COLO829 (cell line): ENCODE data around the gene CLSTN2.

Source experiments
- DNase-seq: peaks from one replicate; pipeline ENCODE4 v3.0.0; 2012; ENCODE audit warnings: low spot score

CLSTN2 gene

GRCh38 chr3:140238646-140239314 lies 303.8 kb downstream of the CLSTN2 start:
- no peak for DNase-seq

DNA sequence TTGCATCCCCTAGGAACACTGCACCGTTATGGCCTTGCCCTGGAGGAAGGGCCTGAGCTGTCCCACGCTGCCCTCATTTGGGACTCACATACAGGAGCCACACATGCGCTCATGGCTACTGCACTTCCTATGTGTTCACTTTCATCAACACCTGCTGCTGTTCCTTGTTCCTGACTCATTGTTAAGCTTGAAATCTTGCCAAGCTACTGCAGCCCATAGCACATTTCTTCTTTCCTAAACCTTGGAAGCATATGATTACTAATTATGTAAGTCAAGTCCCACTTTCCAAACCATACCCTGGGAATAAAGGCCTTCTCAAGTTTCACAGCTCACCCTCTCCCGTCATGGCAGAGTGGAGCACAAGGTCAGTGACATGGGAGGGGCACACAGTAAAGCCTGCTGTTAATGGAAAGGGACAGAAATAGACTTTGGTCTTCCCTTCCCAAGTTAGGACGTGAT lies 307.9 kb downstream of the CLSTN2 start:
- no peak for DNase-seq

DNA sequence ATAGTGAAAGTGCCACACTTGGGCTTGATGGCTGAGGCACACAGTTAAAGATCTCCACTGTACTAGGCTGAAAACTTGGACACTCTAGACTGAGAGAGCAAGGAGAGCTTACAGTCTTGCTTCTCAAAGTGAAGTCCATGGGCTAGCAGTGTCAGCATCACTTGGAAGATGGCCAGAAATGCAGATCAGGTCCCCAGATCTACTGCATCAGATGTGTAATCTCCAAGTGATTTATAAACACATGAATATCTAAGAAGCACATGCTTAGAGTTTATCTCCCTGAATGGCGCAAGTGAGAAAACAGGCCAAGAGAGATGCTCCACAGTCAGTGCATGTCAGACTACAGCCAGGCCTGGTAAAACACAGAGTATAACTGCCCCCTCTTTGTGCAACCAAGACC lies 308.6 kb downstream of the CLSTN2 start:
- DNase-seq = no peak

GRCh38 chr3:140244893-140245292 lies 309.9 kb downstream of the CLSTN2 start:
- DNase-seq = no peak

GRCh38 chr3:140246578-140246977 lies 311.6 kb downstream of the CLSTN2 start:
- no peak for DNase-seq

DNA sequence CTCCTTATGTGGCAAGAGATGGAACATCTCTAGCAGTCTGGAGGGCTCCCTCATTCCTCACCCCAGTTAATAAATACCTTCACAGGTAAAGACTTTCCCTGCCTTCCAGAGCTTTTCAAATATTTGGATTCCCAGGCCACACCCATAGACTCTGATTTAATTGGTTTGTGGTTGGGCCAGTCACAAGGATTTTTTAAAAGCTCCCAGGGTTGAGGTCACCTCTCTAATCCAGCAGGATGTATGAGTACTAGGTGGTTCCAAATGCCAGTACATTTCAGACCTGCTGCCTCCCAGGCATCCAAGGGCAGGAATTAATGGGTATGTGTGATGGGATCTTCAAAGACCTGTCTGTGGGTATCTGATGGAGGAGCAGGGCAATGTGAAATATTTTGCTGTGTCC lies 312.8 kb downstream of the CLSTN2 start:
- DNase-seq = no peak

DNA sequence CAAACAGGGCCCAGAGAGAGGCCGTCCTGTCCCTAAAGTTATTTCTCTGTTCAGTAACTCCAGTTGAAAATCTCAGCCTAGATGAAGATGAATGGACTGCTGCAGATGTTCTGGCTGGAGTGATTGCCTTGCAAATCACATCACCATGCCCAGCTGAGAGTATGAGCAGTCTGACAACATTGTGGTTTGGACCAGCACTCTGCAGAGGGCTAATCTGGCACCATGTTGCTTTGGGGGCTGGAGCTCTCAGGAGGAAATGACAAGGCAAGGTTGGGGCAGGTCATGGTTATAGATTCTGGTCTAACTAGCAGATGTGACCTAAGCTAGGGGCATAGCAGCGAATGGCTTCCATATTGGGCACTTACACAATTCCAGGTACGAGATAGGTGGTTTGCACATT lies 314.2 kb downstream of the CLSTN2 start:
- no peak for DNase-seq

- DNase-seq = no peak
Observed at GRCh38 chr3:140250010-140250855, 315.2 kb downstream of the CLSTN2 start.

DNA sequence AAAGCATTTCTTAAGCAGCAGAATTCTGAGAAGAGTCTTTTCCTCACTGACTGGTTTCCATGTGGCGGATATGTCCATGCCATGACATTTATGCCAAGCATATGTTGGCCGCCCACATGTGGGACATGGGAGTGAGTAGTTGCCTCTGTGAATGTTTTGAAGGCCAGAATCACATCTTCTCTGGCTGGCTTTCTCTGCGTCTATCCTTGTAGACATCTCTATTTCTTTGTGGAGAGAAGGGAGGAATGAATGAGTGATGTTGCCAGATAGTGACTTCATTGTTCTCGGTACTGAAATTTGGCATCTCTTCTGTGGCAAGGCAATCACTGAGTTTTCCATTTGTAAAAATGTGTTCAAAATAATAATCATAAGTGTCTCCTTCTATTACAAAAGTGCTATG lies 316.0 kb downstream of the CLSTN2 start:
- DNase-seq = no peak

DNA sequence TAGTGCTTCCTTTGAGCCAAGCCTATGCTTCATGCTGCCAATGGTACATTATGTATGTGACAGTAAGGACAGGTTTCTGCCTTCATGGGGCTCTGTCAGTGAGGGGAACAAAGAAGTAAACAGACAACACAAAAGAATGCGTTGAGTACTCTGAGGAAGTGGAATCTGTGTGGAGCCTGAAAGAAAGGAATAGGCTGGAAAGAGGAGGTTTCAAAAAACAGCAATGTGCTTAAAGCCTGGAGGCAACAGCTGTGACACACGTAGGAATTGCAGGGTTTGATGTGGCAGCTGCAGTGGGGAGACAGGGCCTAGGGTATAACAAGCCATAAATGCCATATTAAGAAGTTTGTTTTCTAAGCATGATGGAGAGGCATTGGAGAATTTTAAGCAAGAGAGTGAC lies 316.7 kb downstream of the CLSTN2 start:
- DNase-seq = no peak

- DNase-seq = no peak
Observed at GRCh38 chr3:140252812-140253656, 318.0 kb downstream of the CLSTN2 start.

DNA sequence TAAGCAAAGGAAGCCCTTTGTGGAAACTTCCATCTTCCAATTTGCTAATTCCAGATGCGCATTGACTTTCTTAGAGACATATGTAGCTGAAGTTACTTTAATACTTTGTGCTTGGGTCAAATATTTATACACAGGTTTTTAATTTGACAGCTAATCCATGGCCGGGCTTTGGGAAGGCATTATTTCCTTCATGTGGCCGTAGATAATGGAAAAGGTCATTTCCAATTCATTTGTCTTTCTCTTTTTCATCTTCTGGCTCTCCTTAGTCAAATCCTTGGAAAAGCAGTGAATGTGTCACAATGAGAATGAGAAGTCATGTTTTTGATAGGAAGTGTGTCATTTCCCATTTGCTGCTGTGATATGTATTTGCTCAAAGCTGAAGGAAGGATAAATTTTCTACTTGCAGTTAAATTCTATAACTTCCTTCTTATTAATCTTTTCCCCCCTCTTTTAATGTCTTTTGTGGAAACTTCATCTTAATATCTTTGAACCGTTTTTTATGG lies 323.3 kb downstream of the CLSTN2 start:
- DNase-seq = no peak

DNA sequence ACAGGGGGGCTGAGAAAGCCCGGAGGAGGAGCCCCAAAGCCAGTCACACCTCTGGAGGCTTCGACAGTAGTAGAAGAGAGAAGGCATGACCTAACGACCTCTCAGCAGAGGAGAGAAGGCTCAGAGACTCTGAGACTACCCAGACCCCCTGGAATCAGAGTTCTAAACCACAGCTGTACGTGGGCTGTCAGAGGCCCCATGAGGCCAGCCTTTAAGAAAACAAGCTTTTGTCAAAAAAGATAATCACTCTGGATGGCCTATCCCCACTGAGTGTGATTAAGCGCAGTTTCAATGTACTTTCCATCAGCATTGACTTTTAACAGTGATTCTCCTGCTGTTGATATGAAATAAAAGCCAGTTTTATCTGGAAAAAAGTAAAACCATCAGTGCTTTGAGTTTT lies 330.3 kb downstream of the CLSTN2 start:
- DNase-seq = no peak

- DNase-seq = no peak
Observed at GRCh38 chr3:140268103-140268502, 333.1 kb downstream of the CLSTN2 start.

DNA sequence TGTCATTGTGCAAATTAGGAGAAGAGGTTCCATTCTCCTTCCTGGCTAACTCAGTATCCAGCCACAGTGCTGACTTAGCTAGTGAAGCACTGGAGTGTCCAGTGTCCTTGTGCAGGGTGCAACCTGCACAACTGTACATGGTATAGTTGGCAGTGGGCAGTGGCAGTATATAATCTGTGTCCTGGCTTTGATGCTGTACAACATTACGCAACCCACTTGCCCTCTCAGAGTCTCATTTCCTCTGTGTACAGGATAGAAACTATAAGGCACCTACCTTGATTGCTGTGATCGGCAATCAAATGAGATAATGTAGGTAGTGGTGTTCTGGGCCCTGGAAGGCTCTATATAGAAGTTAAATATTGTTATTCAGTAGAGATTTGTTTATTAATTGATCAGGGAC lies 333.6 kb downstream of the CLSTN2 start:
- DNase-seq = no peak

DNA sequence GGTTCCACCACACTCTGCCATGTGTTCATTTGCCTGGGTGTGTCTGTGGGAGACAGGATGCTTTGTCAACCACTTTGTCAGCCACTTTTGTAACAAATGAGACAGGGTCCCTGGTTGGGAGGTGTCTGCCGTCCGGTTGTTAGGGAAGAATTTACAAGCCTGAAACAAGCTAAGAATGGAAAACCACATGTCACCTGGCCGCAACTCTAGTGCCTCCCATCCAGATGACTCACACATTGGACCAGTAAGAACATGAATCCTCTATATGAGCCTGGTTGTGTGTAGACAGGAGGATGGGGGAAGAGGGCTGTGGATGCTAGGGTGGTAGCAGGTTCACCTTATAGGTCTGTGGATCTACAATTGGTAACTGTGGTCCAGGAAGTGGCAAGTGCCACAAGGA lies 335.3 kb downstream of the CLSTN2 start:
- DNase-seq = no peak

GRCh38 chr3:140273542-140274195 lies 338.7 kb downstream of the CLSTN2 start:
- no peak for DNase-seq

DNA sequence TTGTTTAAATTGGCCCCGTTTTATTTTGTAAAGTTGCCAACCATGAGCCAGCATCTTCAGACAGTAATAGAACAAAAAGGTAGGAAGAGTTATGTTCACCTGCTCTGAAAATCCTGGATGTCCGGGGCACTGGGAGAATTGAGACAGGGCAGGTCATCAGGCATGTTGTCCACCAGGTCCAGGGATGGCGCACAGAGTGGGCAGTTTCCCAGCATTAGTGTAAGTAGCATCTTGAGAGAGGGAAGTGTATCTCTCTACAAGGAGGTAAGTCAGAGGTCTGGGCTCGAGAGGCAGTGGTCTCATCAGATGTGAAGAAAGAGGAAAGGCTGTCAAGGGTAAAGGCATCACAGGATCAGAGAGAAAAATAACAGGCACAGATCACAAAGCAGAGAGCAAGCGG lies 339.4 kb downstream of the CLSTN2 start:
- DNase-seq = no peak

- no peak for DNase-seq
Observed at GRCh38 chr3:140276703-140277102, 341.7 kb downstream of the CLSTN2 start.

DNA sequence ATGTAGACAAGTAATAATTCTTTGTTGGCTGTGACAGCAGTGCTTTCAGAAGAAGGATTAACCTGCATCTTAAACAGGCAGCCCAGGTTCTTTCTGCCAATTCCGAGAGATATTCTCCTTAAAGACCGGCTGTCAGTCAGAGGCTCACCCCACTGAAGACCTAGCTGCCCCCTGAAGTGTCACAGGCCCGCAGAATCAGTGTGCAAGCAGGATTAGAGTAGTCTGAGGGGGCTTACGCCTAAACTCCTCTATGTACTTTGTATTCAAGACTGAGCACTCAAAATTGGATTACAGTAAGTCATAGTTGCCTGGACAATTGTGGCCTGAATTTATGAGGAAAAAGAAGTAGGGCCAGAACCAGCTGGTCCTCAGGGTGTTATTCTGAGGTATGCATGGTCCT lies 342.9 kb downstream of the CLSTN2 start:
- DNase-seq = no peak

DNA sequence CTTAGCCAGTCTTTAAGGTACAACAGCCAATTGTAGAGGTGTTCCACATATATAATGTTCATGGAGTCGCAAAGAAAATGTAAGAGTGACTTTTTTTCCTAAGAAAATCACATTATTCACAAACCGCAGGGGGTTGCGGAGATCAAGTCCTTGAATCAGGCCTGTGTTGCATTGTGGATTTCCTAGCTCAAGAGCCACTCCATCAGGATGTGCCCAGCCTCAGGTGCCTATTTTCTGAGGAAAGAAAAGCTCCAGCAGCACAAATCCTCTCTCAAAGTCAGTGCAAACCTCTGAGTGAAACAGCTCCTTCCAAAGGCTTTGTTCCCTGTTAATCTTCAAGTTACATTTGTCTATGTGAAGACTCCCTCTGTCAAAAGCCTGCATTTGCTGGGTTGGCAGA lies 349.4 kb downstream of the CLSTN2 start:
- DNase-seq = no peak

GRCh38 chr3:140285380-140285779 lies 350.4 kb downstream of the CLSTN2 start:
- DNase-seq = no peak
